ENCODE data around the gene TAAR2.
"Not testable (repeated sequence)": the region's sequence is repeated elsewhere in the genome, so short reads cannot be mapped to it uniquely, and the experiment has no call there.

Gene TAAR2

GRCh38 chr6:132659082-132659481, 35.0 kb upstream of the TAAR2 start, which contains the start of gene TAAR1:
TAAR1 (minus strand) TSS chr6:132659182; CDS start chr6:132646003, 13,179 bp downstream.
- TF ChIP-seq SPI1 (IDR thresholded peaks at IDR 0.05; ENCODE audit: low read depth, low read length), result no peak
- no peak for TF ChIP-seq POLR2AphosphoS5 (IDR thresholded peaks at IDR 0.05; ENCODE audit: low read depth, low read length)
- TF ChIP-seq TAF1 (IDR thresholded peaks at IDR 0.05; ENCODE audit: low read depth, low read length), result no peak
- no peak for TF ChIP-seq PAX5 (IDR thresholded peaks at IDR 0.05; ENCODE audit: insufficient read depth, low read length, severe bottlenecking)
- no peak for TF ChIP-seq POU2F2 (IDR thresholded peaks at IDR 0.05; ENCODE audit: low read depth, low read length)
- TF ChIP-seq POLR2A (IDR thresholded peaks at IDR 0.05; ENCODE audit: low read depth, low read length), result no peak
- DNase-seq (ENCODE audit: insufficient read length, low spot score), result no peak
- no peak for FAIRE-seq

- FAIRE-seq (no peak), DNase-seq (ENCODE audit: insufficient read length, low spot score) (no peak)
- TF ChIP-seq TAF1 (IDR thresholded peaks at IDR 0.05; ENCODE audit: low read depth, low read length) (no peak), SPI1 (IDR thresholded peaks at IDR 0.05; ENCODE audit: low read depth, low read length) (no peak), POLR2A (IDR thresholded peaks at IDR 0.05; ENCODE audit: low read depth, low read length) (no peak), PAX5 (IDR thresholded peaks at IDR 0.05; ENCODE audit: insufficient read depth, low read length, severe bottlenecking) (no peak), POU2F2 (IDR thresholded peaks at IDR 0.05; ENCODE audit: low read depth, low read length) (no peak), POLR2AphosphoS5 (IDR thresholded peaks at IDR 0.05; ENCODE audit: low read depth, low read length) (no peak)
These were observed 27.0 kb upstream of the TAAR2 start for GRCh38 chr6:132651062-132651461.

GRCh38 chr6:132650429-132650828, 26.4 kb upstream of the TAAR2 start:
- FAIRE-seq (no peak), DNase-seq (ENCODE audit: insufficient read length, low spot score) (no peak)
- no peak for TF ChIP-seq POLR2A (IDR thresholded peaks at IDR 0.05; ENCODE audit: low read depth, low read length)
- no peak for TF ChIP-seq POLR2AphosphoS5 (IDR thresholded peaks at IDR 0.05; ENCODE audit: low read depth, low read length)
- TF ChIP-seq PAX5 (IDR thresholded peaks at IDR 0.05; ENCODE audit: insufficient read depth, low read length, severe bottlenecking), result no peak
- TF ChIP-seq TAF1 (IDR thresholded peaks at IDR 0.05; ENCODE audit: low read depth, low read length), result no peak
- no peak for TF ChIP-seq SPI1 (IDR thresholded peaks at IDR 0.05; ENCODE audit: low read depth, low read length)
- no peak for TF ChIP-seq POU2F2 (IDR thresholded peaks at IDR 0.05; ENCODE audit: low read depth, low read length)

GRCh38 chr6:132648828-132649227, 24.8 kb upstream of the TAAR2 start:
- TF ChIP-seq PAX5 (IDR thresholded peaks at IDR 0.05; ENCODE audit: insufficient read depth, low read length, severe bottlenecking) (no peak), SPI1 (IDR thresholded peaks at IDR 0.05; ENCODE audit: low read depth, low read length) (no peak), POLR2AphosphoS5 (IDR thresholded peaks at IDR 0.05; ENCODE audit: low read depth, low read length) (no peak), POU2F2 (IDR thresholded peaks at IDR 0.05; ENCODE audit: low read depth, low read length) (no peak), POLR2A (IDR thresholded peaks at IDR 0.05; ENCODE audit: low read depth, low read length) (no peak), TAF1 (IDR thresholded peaks at IDR 0.05; ENCODE audit: low read depth, low read length) (no peak)
- FAIRE-seq (no peak), DNase-seq (ENCODE audit: insufficient read length, low spot score) (no peak)

- no peak for FAIRE-seq
- TF ChIP-seq PAX5 (IDR thresholded peaks at IDR 0.05; ENCODE audit: insufficient read depth, low read length, severe bottlenecking), result no peak
- no peak for DNase-seq (ENCODE audit: insufficient read length, low spot score)
These were observed 24.3 kb upstream of the TAAR2 start for GRCh38 chr6:132648356-132648755.

GRCh38 chr6:132643547-132643946, 19.5 kb upstream of the TAAR2 start:
- no peak for DNase-seq (ENCODE audit: insufficient read length, low spot score)
- TF ChIP-seq TAF1 (IDR thresholded peaks at IDR 0.05; ENCODE audit: low read depth, low read length) (no peak), POU2F2 (IDR thresholded peaks at IDR 0.05; ENCODE audit: low read depth, low read length) (no peak), SPI1 (IDR thresholded peaks at IDR 0.05; ENCODE audit: low read depth, low read length) (no peak), PAX5 (IDR thresholded peaks at IDR 0.05; ENCODE audit: insufficient read depth, low read length, severe bottlenecking) (no peak), POLR2AphosphoS5 (IDR thresholded peaks at IDR 0.05; ENCODE audit: low read depth, low read length) (no peak), POLR2A (IDR thresholded peaks at IDR 0.05; ENCODE audit: low read depth, low read length) (no peak)
- no peak for FAIRE-seq

GRCh38 chr6:132637135-132637534, 13.1 kb upstream of the TAAR2 start:
- DNase-seq (ENCODE audit: insufficient read length, low spot score); FAIRE-seq: not testable (repeated sequence)

GRCh38 chr6:132635906-132636305, 11.8 kb upstream of the TAAR2 start:
- FAIRE-seq; DNase-seq (ENCODE audit: insufficient read length, low spot score): not testable (repeated sequence)

- not testable (repeated sequence) for DNase-seq (ENCODE audit: insufficient read length, low spot score)
These were observed 11.2 kb upstream of the TAAR2 start for GRCh38 chr6:132635288-132635687.

GRCh38 chr6:132634796-132635195, 10.7 kb upstream of the TAAR2 start:
- DNase-seq (ENCODE audit: insufficient read length, low spot score) (no peak), FAIRE-seq (no peak)
- TF ChIP-seq POLR2AphosphoS5 (IDR thresholded peaks at IDR 0.05; ENCODE audit: low read depth, low read length) (no peak), SPI1 (IDR thresholded peaks at IDR 0.05; ENCODE audit: low read depth, low read length) (no peak), TAF1 (IDR thresholded peaks at IDR 0.05; ENCODE audit: low read depth, low read length) (no peak), PAX5 (IDR thresholded peaks at IDR 0.05; ENCODE audit: insufficient read depth, low read length, severe bottlenecking) (no peak)

More at GRCh38 chr6:132635288-132635687, 11.2 kb upstream of the TAAR2 start:
- not testable (repeated sequence) for FAIRE-seq

GRCh38 chr6:132633362-132633761, 9.3 kb upstream of the TAAR2 start:
- no peak for DNase-seq (ENCODE audit: insufficient read length, low spot score)
- no peak for TF ChIP-seq POLR2AphosphoS5 (IDR thresholded peaks at IDR 0.05; ENCODE audit: low read depth, low read length)
- no peak for TF ChIP-seq SPI1 (IDR thresholded peaks at IDR 0.05; ENCODE audit: low read depth, low read length)
- no peak for TF ChIP-seq POU2F2 (IDR thresholded peaks at IDR 0.05; ENCODE audit: low read depth, low read length)
- no peak for TF ChIP-seq POLR2A (IDR thresholded peaks at IDR 0.05; ENCODE audit: low read depth, low read length)
- TF ChIP-seq PAX5 (IDR thresholded peaks at IDR 0.05; ENCODE audit: insufficient read depth, low read length, severe bottlenecking), result no peak
- TF ChIP-seq TAF1 (IDR thresholded peaks at IDR 0.05; ENCODE audit: low read depth, low read length), result no peak
- FAIRE-seq, result no peak
